ENCODE results near the gene ASCL5. TPM values are rescaled to one million over a fixed set of nuclear protein-coding genes. Genes with fewer than 3 reads are reported as not detected.

Gene ASCL5
- total RNA-seq, 6 experiments from 2014 or later: not detected

DNA sequence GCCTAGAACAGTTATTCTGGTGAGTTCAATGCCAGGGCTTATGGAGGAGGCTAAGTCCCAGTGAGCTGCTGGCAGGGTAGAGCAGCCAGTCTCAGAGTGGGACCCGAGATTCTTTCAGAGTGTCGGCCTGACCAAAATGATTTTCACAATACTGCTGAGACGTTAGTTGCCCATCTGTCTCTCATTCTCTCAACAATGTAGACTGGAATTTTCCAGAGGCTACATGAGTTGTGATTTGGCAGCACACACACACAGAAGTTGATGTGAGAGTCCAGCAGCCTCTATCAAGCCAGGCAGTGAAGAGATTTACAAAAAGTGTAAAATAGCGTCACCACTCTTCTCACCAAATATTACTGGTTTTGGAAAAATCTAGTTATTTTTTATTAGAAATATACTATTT, 36.4 kb downstream of the ASCL5 start:
- Mint-ChIP-seq H3K27me3 (ENCODE audit: insufficient read depth) (peaks cover 52% of the 10 kb centered on the region), H3K27ac (no peak overlapping the region), H3K4me3 (no peak overlapping the region), H3K4me1 (ENCODE audit: low read depth) (no peaks in the 10 kb centered on the region), H3K9me3 (no peaks in the 10 kb centered on the region), H3K36me3 (ENCODE audit: low read depth) (no peaks in the 10 kb centered on the region)
- DNase-seq: no peak
- no peak for TF ChIP-seq CTCF (IDR thresholded peaks at IDR 0.05)

DNA sequence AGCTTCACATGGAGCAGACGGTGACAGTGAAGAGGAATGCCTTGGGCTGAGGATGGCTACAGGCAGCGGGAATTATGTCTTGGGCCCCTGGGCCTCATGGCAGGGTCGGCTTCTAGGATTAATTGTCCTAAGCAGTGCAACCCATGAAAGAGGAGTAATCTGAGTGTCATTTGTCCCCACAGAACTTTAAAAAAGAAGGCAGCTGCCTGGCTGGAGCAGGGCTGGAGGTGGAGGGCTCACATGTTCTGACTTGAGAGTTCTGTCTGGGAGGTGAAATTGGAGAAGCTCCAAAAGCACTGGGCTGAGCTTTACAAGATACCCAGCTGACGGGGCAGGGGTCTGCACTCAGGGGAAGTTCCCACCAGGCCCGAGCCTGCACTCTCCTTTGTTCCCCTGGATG, 37.4 kb downstream of the ASCL5 start:
- Mint-ChIP-seq H3K36me3 (ENCODE audit: low read depth) (no peaks in the 10 kb centered on the region), H3K27me3 (ENCODE audit: insufficient read depth) (peaks cover 48% of the 10 kb centered on the region), H3K4me1 (ENCODE audit: low read depth) (no peaks in the 10 kb centered on the region), H3K4me3 (no peak overlapping the region), H3K9me3 (no peaks in the 10 kb centered on the region), H3K27ac (no peak overlapping the region)
- no peak for DNase-seq
- no peak for TF ChIP-seq CTCF (IDR thresholded peaks at IDR 0.05)

DNA sequence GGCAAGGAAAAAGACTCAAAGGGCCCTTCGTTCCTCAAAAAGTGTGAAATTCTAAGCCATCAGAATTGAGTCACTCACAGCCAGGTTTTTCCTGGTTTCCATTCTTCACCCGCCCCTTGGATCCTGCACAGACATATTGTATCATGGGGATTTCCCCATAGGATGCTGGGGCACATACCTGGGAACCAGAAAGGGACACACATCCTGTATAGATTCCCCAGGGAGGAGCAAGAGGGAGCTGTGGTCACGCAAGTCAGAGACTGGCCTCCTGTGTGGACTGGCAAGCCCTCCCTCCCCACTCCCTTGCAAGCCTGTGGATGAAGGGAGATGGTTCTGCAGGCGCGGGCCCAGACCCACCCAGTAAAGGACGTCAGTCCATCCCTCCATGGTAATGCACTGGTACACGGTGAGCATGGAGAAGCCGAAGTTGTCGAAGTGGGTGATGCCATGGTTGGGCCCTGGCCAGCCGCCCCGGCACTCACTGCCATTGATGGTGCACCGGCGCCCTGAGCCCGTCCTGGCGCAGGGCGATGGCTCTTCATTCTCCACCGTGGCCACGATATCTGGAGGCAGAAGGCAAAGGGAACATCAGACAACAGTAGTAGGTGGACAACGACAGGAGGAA, 38.0 kb downstream of the ASCL5 start:
- no peak for DNase-seq
- peaks cover 49% of the 10 kb centered on the region for H3K27me3 Mint-ChIP-seq (ENCODE audit: insufficient read depth)
- H3K4me3 Mint-ChIP-seq: no peak overlapping the region
- no peaks in the 10 kb centered on the region for H3K36me3 Mint-ChIP-seq (ENCODE audit: low read depth)
- H3K9me3 Mint-ChIP-seq: no peaks in the 10 kb centered on the region
- H3K27ac Mint-ChIP-seq: no peak overlapping the region
- TF ChIP-seq CTCF (IDR thresholded peaks at IDR 0.05): no peak
- no peaks in the 10 kb centered on the region for H3K4me1 Mint-ChIP-seq (ENCODE audit: low read depth)

DNA sequence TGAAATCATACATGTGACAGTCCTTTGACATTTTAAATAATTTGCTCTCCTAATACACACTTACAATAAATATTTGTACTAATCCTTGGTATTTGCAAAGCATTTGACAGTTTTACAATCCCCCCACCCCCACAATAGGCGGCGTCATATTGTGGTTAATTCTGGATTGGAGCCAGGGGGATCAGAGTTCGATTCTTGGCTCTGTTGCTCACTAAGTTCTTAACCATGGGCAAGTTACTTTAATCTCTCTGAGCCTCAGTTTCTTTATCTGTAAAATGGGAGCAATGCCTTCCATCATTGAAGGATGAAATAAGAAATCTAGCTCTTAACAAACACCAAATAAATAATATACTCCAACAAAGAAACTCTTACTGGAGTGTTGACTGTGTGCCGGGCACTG, 38.6 kb downstream of the ASCL5 start:
- H3K9me3 Mint-ChIP-seq: no peaks in the 10 kb centered on the region
- no peak overlapping the region for H3K4me3 Mint-ChIP-seq
- peaks cover 47% of the 10 kb centered on the region for H3K27me3 Mint-ChIP-seq (ENCODE audit: insufficient read depth)
- no peaks in the 10 kb centered on the region for H3K4me1 Mint-ChIP-seq (ENCODE audit: low read depth)
- H3K27ac Mint-ChIP-seq: no peak overlapping the region
- TF ChIP-seq CTCF (IDR thresholded peaks at IDR 0.05): no peak
- no peak for DNase-seq
- H3K36me3 Mint-ChIP-seq (ENCODE audit: low read depth): no peaks in the 10 kb centered on the region

DNA sequence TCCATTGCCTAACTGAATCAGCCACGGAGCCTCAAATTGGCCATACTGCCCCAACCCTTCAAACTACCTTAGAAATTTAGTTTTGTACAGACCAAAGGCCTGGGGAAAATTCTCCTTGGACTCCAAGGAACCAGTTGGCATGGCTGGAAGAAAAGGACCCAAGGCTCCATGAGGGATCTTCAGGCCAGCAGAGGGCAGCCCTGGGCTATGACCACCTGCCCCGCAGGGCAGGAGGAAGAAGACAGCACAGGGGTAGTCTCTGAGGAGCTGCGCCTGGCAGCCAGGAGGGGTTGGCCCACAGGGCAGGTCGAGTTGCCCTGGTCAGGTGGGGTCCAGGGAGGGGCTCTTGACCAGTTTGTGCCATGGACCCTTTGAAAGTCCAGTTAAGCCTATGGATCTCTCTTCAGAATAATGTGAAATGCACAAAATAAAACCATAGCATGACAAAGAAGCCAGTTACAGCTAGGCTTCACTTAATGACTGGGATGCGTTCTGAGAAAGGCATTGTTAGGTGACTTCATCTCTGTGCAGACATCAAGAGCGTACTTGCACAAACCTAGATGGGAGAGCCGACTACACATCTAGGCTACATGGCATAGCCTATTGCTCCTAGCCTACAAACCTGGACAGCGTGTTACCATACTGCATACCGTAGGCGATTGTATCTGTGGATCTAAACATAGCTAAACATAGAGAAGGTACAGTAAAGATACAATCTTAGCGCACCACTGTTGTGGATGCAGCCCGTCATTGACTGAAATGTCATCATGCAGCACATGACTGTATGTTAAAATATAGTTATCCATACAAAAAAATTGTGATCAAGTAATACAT, 40.9 kb downstream of the ASCL5 start:
- TF ChIP-seq CTCF (IDR thresholded peaks at IDR 0.05): peak; percentile 82
- Mint-ChIP-seq H3K4me3 (no peak overlapping the region), H3K27me3 (ENCODE audit: insufficient read depth) (peaks cover 53% of the 10 kb centered on the region), H3K4me1 (ENCODE audit: low read depth) (no peaks in the 10 kb centered on the region), H3K36me3 (ENCODE audit: low read depth) (no peaks in the 10 kb centered on the region), H3K9me3 (no peaks in the 10 kb centered on the region), H3K27ac (no peak overlapping the region)
- peak; percentile 30 for DNase-seq

Measured in HFFc6 (cell line).